HK-2 (cell line): ENCODE results near the gene GABARAP.

Source experiments
- DNase-seq: peaks from one replicate; pipeline ENCODE4 v3.0.0-alpha.2; 2018; ENCODE audit not compliant: unreplicated experiment

GABARAP gene

GRCh38 chr17:7239091-7240027, 2.9 kb downstream of the GABARAP start, which contains the start of gene PHF23:
TSS of gene PHF23 (minus strand) at chr17:7239457. CDS start at chr17:7239279, 178 bp downstream.
- DNase-seq = peak; percentile 99

- peak; percentile 53 for DNase-seq
Measured at GRCh38 chr17:7238420-7239090, 3.7 kb downstream of the GABARAP start.

- peak; percentile 77 for DNase-seq
Measured at GRCh38 chr17:7237761-7238419, 4.4 kb downstream of the GABARAP start.

DNA sequence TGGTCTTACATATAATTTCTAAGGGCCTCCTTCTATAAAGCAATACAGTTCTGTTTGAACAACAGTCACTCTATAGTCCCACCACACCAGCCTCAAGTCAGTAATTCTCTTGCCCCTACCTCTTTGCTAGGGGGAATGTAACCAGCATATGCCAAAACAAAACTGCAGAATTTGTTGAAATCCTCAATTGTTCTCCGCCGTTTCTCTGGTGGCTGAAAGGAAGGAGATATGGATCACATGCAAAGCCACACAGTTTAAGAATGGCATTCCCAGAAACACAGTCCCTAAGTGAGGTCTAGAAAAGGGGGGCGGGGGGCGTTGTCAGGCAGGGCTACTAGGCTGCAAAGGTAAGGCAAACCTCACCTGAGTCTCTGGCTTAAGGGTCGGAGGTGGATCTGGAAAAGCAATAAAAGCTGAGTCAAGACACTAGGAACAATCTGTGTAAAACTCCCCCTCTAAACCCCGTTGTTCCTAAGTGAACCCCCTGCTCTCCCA, 4.9 kb downstream of the GABARAP start:
- DNase-seq = no peak

- DNase-seq = no peak
Measured at GRCh38 chr17:7236808-7237207, 5.4 kb downstream of the GABARAP start.

- DNase-seq = no peak
Measured at GRCh38 chr17:7235693-7236665, 6.3 kb downstream of the GABARAP start.

GRCh38 chr17:7234083-7234951, 7.9 kb downstream of the GABARAP start, which contains the start of gene DVL2:
TSS of gene DVL2 (minus strand) at chr17:7234517. CDS start at chr17:7234262, 255 bp downstream.
- peak; percentile 96 for DNase-seq

GRCh38 chr17:7233701-7234082, 8.6 kb downstream of the GABARAP start:
- no peak for DNase-seq

- DNase-seq = no peak
Measured at GRCh38 chr17:7232114-7232513, 10.1 kb downstream of the GABARAP start.

GRCh38 chr17:7229504-7229903, 12.7 kb downstream of the GABARAP start:
- no peak for DNase-seq

- no peak for DNase-seq
Measured at GRCh38 chr17:7228920-7229319, 13.3 kb downstream of the GABARAP start.

DNA sequence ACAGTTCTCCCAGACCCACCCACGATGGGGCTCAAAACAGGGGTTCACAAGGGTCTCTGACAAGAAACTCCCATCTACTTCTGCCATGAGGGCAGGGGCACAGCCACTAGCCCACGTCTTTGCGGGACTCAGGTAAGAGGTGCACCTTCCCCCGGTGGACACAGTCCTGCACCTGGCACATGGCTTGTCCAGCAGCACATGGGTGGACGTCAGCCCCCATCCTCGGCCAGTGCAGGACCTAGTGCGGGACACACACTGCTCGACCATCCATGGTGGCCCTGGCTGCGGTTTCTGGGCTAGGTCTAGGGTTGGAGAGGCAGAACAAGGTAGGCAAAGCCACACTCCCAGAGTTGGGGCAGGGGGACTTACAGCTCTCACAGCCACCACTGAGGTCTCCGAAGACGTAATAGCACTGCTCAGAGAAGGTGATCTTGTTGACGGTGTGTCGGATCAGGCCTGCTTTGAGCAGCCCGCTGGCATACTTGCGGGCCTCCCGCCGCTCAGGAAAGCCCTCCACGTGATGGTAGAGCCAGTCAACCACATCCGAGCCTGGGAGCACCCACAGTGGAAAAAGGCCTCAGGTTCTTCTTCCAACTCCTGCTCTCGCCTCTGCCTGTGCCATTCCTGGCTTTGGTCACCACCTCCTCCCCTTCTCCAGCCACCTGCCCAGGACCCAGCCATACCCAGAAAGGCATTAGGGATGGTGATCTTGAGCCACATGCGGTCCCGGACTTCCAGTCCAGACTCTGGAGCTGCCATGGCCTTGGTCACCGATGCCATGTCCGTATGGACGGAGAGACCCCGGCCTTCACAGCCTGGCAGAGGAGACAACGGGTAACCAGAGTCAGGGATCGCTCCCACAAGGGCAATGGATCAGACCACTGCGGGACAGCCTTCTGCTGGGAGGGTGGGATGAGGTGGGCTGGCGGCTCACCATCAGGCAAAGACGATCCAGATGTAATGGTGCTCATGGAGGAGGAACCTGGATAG, 15.2 kb downstream of the GABARAP start:
- no peak for DNase-seq

DNA sequence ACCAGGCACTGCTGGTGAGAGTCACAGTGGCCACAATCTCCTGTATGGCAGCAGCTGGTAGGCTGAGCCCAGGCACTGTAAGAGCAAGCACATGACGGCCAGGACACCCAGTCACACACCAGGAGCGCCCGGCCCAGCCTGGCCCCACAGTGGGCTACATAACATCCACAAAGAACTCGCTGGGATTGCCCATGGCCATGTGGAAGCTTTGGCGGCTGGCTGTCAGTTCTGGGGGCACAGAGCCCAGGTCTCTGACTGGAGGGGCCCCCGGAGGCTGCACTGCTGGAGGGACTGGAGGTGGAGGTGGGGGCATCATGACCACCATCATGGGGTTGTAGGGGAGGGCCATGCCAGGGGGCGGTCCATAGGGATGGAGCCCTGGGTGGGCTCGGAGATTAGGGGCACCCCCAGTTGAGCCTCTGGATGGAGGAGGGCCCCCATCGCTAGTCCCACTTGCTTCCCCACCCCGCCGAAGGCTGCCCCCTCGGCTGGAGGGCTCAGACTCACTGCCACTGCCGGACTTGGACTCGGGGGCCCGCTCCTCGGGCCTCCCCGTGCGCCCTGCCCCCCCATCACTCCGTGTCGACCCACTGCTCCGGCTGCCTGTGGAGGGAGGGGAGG, 16.4 kb downstream of the GABARAP start:
- no peak for DNase-seq

- no peak for DNase-seq
Measured at GRCh38 chr17:7224661-7225111, 17.6 kb downstream of the GABARAP start.

DNA sequence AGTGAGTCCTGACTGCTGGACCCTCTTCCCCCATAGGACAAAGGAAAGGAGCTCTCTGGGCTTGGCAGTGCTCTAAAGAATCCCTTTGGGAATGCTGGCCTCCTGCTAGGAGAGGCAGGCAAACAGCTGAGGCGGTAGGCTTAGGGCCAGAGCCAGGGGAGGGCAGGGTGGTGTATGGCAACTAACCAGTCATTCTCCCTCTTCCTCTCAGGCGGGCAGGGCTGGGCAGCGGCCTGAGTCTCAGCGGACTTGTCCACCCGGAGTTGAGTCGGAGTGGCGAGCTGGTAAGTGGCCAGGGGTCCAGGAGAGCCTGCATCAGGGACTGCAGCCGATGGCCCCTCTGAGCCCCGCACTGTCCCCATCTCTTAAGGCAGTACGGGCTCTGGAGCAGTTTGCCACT, 18.1 kb downstream of the GABARAP start:
- DNase-seq = no peak

- DNase-seq = no peak
Measured at GRCh38 chr17:7223375-7223774, 18.9 kb downstream of the GABARAP start.

- DNase-seq = no peak
Measured at GRCh38 chr17:7222972-7223292, 19.3 kb downstream of the GABARAP start.
